GM13977 (cell line): ENCODE results near the gene PACS1.

Experiments
- DNase-seq: peaks from one replicate; pipeline ENCODE4 v3.0.0; 2012; ENCODE audit warnings: low spot score
- CTCF ChIP-seq: IDR thresholded peaks from 2 replicates; pipeline ENCODE4 v1.5.1; 2012; ENCODE audit warnings: mild to moderate bottlenecking, control low read depth; ENCODE audit not compliant: insufficient read depth; ENCODE audit errors: extremely low read depth, missing control alignments
- in situ Hi-C: fragments of 300-500 bp; cut with MboI; formaldehyde crosslinking; loops from one replicate; pipeline ENCODE4 v1.12.0; 2022; ENCODE audit warnings: low sequenced_read_pairs, low pct_unique_long_range_greater_than_20kb, mixed read lengths, inconsistent platforms; ENCODE audit not compliant: unreplicated experiment

PACS1 gene

GRCh38 chr11:66061268-66061667, 8.8 kb upstream of the PACS1 start:
- in situ Hi-C loops, result no loop called here
- no peak for DNase-seq
- TF ChIP-seq CTCF, result no peak

GRCh38 chr11:66062408-66062807, 7.7 kb upstream of the PACS1 start:
- no peak for TF ChIP-seq CTCF
- in situ Hi-C loops, result no loop called here
- DNase-seq, result no peak

GRCh38 chr11:66063900-66064299, 6.2 kb upstream of the PACS1 start:
- in situ Hi-C loops, result no loop called here
- TF ChIP-seq CTCF, result no peak
- no peak for DNase-seq

- no peak for TF ChIP-seq CTCF
- in situ Hi-C loops, result no loop called here
- no peak for DNase-seq
Observed at GRCh38 chr11:66064571-66064970, 5.5 kb upstream of the PACS1 start.

- in situ Hi-C loops, result no loop called here
- TF ChIP-seq CTCF, result no peak
- DNase-seq, result no peak
Observed at GRCh38 chr11:66066751-66067150, 3.3 kb upstream of the PACS1 start.

- no peak for DNase-seq
- in situ Hi-C loops, result no loop called here
- no peak for TF ChIP-seq CTCF
Observed at GRCh38 chr11:66067640-66068039, 2.4 kb upstream of the PACS1 start.
